Neutrophil (primary cell): ENCODE data around the gene PRRT2.

ENCODE experiments used
- H3K27ac ChIP-seq: fragments of 200-600 bp; sonication (generic); 2 replicates; pipeline ENCODE4 v1.5.1; 2016; ENCODE audit warnings: mild to moderate bottlenecking, moderate library complexity
- H3K27me3 ChIP-seq: fragments of 200-600 bp; sonication (generic); 2 replicates; pipeline ENCODE4 v1.6.0; 2016; ENCODE audit warnings: mild to moderate bottlenecking
- H3K36me3 ChIP-seq: fragments of 200-600 bp; sonication (generic); 2 replicates; pipeline ENCODE4 v1.5.1; 2017
- H3K4me1 ChIP-seq, 2 experiments: fragments of 200-600 bp in 1 of 2; sonication (generic) in 1 of 2; 1 replicate in 1 of 2; 2 replicates in 1 of 2; pipeline versions ENCODE4 v1.5.1 to v1.6.1; 2013 to 2016; ENCODE audit warnings: low read depth in 1 of 2, low read length in 1 of 2, mild to moderate bottlenecking in 1 of 2, moderate library complexity in 1 of 2; ENCODE audit not compliant: control insufficient read depth in 1 of 2, insufficient read depth in 1 of 2
- H3K4me3 ChIP-seq, 2 experiments: fragments of 200-600 bp in 1 of 2; sonication (generic) in 1 of 2; 1 replicate in 1 of 2; 2 replicates in 1 of 2; pipeline ENCODE4 v1.5.1; 2013 to 2016; ENCODE audit warnings: low read depth in 1 of 2, low read length in 1 of 2, mild to moderate bottlenecking in 1 of 2, moderate library complexity in 1 of 2
- H3K9me3 ChIP-seq: fragments of 200-600 bp; sonication (generic); 2 replicates; pipeline ENCODE4 v1.5.1; 2016
- TF ChIP-seq, protein P1 (sequence below): fragments of 200-600 bp; sonication (generic); IDR thresholded peaks from 2 replicates; pipeline ENCODE4 v1.5.1; 2016; ENCODE audit warnings: antibody characterized with exemption

Gene PRRT2

GRCh38 chr16:29843931-29844330 is 31.9 kb downstream of the PRRT2 start:
- Histone ChIP-seq H3K27ac (no peak overlapping the region), H3K36me3 (peaks cover 99% of the 10 kb centered on the region), H3K4me1 (no peaks in the 10 kb centered on the region), H3K9me3 (no peaks in the 10 kb centered on the region), H3K4me3 (no peak overlapping the region), H3K27me3 (no peaks in the 10 kb centered on the region)
- TF ChIP-seq, protein P1, sequence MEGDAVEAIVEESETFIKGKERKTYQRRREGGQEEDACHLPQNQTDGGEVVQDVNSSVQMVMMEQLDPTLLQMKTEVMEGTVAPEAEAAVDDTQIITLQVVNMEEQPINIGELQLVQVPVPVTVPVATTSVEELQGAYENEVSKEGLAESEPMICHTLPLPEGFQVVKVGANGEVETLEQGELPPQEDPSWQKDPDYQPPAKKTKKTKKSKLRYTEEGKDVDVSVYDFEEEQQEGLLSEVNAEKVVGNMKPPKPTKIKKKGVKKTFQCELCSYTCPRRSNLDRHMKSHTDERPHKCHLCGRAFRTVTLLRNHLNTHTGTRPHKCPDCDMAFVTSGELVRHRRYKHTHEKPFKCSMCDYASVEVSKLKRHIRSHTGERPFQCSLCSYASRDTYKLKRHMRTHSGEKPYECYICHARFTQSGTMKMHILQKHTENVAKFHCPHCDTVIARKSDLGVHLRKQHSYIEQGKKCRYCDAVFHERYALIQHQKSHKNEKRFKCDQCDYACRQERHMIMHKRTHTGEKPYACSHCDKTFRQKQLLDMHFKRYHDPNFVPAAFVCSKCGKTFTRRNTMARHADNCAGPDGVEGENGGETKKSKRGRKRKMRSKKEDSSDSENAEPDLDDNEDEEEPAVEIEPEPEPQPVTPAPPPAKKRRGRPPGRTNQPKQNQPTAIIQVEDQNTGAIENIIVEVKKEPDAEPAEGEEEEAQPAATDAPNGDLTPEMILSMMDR: no peak

DNA sequence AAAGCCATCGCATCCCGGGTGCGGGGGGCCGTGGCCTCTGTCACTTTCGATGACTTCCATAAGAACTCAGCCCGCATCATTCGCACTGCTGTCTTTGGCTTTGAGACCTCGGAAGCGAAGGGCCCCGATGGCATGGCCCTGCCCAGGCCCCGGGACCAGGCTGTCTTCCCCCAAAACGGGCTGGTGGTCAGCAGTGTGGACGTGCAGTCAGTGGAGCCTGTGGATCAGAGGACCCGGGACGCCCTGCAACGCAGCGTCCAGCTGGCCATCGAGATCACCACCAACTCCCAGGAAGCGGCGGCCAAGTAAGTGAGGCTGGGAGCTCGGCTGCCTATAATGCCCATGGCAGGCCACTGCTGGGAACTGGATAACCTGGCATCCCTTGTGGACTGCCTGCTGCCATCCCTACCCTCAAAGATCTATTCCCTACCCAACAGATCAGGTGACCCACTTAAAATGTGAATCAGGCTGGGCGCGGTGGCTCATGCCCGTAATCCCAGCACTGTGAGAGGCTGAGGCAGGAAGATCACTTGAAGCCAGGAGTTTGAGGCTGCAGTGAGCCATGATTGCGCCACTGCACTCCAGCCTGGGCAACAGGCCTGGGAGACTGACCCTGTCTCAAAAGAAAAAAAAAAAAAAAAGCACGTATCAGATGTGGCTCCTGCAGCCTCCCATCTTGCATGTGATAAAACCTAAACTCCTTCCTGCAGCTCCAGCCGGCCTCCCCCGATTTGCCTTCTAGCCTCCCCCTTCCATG is 32.8 kb downstream of the PRRT2 start:
- Histone ChIP-seq H3K4me3 (no peak overlapping the region), H3K4me1 (no peaks in the 10 kb centered on the region), H3K27me3 (no peaks in the 10 kb centered on the region), H3K9me3 (no peaks in the 10 kb centered on the region), H3K36me3 (peaks cover 96% of the 10 kb centered on the region), H3K27ac (no peak overlapping the region)
- TF ChIP-seq, protein P1: no peak

DNA sequence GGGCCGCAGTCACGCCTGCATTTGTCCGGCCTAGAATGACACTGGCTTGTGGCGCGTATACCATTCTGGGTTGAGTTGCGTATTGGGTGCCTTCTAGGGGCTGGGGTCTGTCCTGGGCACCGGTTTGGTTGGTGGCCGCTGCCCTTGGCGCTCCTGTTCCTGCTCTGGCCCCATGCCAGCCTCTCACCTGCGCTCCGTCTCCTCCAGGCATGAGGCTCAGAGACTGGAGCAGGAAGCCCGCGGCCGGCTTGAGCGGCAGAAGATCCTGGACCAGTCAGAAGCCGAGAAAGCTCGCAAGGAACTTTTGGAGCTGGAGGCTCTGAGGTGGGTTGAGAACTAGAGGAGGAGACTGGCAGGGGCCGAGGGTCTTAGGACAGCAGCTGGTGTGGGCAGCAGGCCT is 33.7 kb downstream of the PRRT2 start:
- no peak overlapping the region for H3K4me3 ChIP-seq
- TF ChIP-seq, protein P1: no peak
- peaks cover 93% of the 10 kb centered on the region for H3K36me3 ChIP-seq
- H3K4me1 ChIP-seq: no peaks in the 10 kb centered on the region
- no peak overlapping the region for H3K27ac ChIP-seq
- H3K27me3 ChIP-seq: no peaks in the 10 kb centered on the region
- H3K9me3 ChIP-seq: no peaks in the 10 kb centered on the region

- peaks cover 63% of the 10 kb centered on the region for H3K36me3 ChIP-seq
- TF ChIP-seq, protein P1: peak; percentile 84
- H3K4me3 ChIP-seq: no peak overlapping the region
Observed at GRCh38 chr16:29848420-29849297, 36.7 kb downstream of the PRRT2 start.

DNA sequence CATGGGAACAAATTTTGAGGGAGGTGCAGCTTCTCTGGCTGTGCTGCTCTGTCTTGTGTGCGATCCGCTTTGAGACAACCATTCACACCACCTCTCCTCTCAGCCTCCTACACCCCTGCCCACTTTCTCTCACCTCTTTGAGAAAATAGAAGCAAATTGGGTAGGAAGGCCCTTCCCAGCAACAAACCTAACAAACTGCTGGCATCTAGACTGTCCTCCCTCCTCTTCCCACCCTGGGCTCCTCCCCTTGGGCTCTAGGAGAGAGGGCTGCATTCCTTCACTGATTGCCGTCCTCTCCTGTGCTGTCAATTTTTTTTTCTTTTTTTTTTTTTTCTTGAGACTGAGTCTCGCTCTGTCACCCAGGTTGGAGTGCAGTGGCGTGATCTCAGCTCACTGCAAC is 37.5 kb downstream of the PRRT2 start:
- peaks cover 54% of the 10 kb centered on the region for H3K36me3 ChIP-seq
- no peaks in the 10 kb centered on the region for H3K4me1 ChIP-seq
- H3K27ac ChIP-seq: peak overlapping the region; percentile 44
- no peak overlapping the region for H3K4me3 ChIP-seq
- H3K27me3 ChIP-seq: no peaks in the 10 kb centered on the region
- no peaks in the 10 kb centered on the region for H3K9me3 ChIP-seq
- TF ChIP-seq, protein P1: no peak

More at GRCh38 chr16:29848420-29849297, 36.7 kb downstream of the PRRT2 start:
- Histone ChIP-seq H3K27me3 (no peaks in the 10 kb centered on the region), H3K27ac (peak overlapping the region; percentile 7), H3K9me3 (no peaks in the 10 kb centered on the region), H3K4me1 (no peaks in the 10 kb centered on the region)
